Fibroblast of the aortic adventitia (primary cell): ENCODE measurements around the gene CHKB. TPM values are rescaled to one million over a fixed set of nuclear protein-coding genes. Genes with fewer than 3 reads are reported as not detected.
"Not testable (repeated sequence)": the region's sequence is repeated elsewhere in the genome, so short reads cannot be mapped to it uniquely, and the experiment has no call there.

Experiments
- DNase-seq: peaks from one replicate; pipeline ENCODE4 v3.0.0-alpha.2; 2010; ENCODE audit warnings: low read depth
- H3K4me3 ChIP-seq: 2 replicates; pipeline ENCODE4 v1.5.1; 2011; ENCODE audit warnings: low read depth, mild to moderate bottlenecking, control low read depth, low read length, moderate library complexity
- total RNA-seq: library from RNA; depleted of rRNA; stranded (reverse); fragments of >200 nt; gene quantifications from 2 replicates; pipeline ENCODE4 v1.2.3, GENCODE V29; 2012; ENCODE audit warnings: low replicate concordance
- TF ChIP-seq, protein P1 (sequence below): IDR thresholded peaks from 2 replicates; pipeline ENCODE4 v1.5.1; 2011; ENCODE audit warnings: mild to moderate bottlenecking, low read length, control low read depth, inconsistent platforms; ENCODE audit not compliant: insufficient read depth

CHKB gene
- total RNA-seq, 1 donor = 20.2 TPM

DNA sequence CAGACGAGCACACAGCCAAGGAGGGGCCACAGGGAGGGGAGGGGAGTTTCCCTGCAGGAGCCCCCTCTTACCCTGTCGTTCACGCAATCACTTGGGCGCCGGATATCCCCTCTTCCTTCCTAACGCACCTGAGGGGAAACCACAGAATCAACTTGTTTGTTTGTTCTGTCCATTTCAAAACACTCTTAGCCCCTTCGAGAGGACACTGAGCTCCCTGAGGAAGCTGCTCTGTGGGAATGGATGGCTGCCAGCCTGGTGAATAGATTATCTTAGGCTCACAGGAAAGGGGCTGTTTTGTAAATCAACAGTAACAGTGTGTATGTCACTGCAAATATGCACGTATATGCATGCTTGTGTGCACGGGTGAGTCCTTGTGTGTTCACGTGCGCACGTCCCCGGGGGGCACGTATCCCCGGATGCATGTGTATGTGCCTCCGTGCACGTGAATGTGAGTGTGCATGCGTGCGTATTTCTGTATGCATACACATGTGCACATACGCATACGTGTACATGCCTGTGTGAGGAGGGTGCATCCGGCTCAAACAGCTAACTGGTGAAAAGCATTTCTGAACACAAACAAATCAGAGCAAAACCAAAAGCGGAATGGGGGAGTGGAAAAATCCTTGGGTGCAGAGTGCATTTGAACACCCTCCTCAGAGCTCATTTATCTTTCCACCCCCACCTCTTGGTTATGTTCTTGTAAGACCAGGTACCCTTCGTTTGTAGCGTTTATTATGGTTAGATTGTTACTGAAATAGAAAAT lies 38.1 kb upstream of the CHKB start:
- no peak for DNase-seq
- TF ChIP-seq, protein P1, sequence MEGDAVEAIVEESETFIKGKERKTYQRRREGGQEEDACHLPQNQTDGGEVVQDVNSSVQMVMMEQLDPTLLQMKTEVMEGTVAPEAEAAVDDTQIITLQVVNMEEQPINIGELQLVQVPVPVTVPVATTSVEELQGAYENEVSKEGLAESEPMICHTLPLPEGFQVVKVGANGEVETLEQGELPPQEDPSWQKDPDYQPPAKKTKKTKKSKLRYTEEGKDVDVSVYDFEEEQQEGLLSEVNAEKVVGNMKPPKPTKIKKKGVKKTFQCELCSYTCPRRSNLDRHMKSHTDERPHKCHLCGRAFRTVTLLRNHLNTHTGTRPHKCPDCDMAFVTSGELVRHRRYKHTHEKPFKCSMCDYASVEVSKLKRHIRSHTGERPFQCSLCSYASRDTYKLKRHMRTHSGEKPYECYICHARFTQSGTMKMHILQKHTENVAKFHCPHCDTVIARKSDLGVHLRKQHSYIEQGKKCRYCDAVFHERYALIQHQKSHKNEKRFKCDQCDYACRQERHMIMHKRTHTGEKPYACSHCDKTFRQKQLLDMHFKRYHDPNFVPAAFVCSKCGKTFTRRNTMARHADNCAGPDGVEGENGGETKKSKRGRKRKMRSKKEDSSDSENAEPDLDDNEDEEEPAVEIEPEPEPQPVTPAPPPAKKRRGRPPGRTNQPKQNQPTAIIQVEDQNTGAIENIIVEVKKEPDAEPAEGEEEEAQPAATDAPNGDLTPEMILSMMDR = no peak
- H3K4me3 ChIP-seq = peak overlapping the region; percentile 17

- not testable (repeated sequence) for H3K4me3 ChIP-seq, DNase-seq
These were observed 31.6 kb upstream of the CHKB start for GRCh38 chr22:50614296-50614695.

GRCh38 chr22:50613291-50613981 lies 30.8 kb upstream of the CHKB start:
- H3K4me3 ChIP-seq = no peak overlapping the region
- TF ChIP-seq, protein P1 = no peak
- DNase-seq = peak; percentile 19

DNA sequence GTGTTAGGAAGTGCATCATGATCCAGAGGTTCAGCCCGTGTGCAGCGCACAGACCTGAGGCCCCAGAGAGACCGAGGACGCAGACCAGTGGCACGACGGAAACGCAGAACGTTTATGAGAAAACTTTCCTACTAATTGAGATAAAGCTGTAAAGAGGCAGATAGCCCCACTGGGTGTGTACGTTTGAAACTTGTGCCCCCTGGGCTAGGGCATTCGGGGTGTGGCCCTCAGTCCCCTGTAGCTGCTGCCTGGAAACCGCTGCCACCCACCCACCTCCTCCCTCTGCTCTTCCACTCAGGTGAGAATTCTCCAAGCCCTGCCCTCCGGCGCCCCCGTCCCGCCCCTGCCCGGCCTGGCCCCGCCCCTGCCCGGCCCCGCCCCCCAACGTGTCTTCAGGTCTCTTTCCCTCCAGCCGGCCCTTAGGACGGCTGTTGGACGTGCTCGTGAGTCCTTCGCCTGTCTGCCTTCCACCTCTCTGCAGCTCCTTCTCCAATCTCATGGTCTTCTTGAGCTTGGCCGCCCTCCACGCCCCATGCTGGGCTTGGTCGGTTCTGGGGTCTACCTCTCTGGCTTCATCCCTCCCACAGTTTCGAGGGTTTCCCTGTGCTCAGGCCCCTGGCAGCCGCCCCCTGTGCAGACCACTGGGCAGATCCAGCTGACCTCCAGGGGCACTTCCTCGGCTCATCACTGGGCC lies 30.0 kb upstream of the CHKB start:
- TF ChIP-seq, protein P1 = no peak
- H3K4me3 ChIP-seq = no peak overlapping the region
- no peak for DNase-seq

DNA sequence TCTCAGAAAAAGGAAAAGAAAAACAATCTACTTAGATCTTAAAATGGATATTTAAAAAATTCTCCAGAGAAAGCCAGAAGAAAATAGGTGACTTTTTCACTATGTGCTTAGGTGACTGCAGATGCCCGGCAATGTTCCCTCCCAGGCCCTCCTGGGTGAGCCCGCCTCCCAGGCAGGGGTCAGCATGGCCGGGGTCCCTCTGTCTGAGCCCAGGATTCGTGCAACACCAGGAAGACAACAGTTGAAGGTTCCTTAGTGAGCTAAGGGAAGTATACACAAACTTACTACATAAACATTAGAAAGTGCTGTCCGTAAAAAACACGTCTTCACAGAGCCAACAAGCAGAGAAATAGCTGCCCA lies 29.5 kb upstream of the CHKB start:
- no peak for DNase-seq
- TF ChIP-seq, protein P1 = no peak
- H3K4me3 ChIP-seq = no peak overlapping the region

GRCh38 chr22:50611341-50612060 lies 28.9 kb upstream of the CHKB start:
- TF ChIP-seq, protein P1 = no peak
- H3K4me3 ChIP-seq = no peak overlapping the region
- no peak for DNase-seq
